ENCODE measurements around the gene LCN15.

DNA sequence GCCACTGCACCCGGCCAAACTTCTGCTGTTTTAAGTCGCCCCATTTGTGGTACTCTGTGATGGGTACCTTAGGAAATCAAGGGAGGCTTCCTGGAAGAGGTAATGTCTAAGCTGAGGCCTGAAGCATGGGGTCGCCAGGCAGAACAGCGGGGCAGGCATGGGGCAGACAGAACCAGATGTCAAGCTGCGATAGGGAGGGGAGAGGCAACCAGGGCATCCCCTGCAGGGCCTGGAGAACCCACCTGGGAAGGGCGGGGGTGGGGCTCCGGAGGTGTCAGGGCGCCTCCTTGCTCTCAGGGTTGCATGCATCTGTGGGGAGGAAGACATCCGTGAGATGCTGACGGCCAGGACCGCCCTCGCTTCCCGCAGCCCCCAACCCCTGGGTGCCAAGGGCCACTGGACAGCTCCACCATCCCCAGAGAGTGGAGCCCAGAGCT lies 2.8 kb downstream of the LCN15 start:
- TF ChIP-seq, protein P1, sequence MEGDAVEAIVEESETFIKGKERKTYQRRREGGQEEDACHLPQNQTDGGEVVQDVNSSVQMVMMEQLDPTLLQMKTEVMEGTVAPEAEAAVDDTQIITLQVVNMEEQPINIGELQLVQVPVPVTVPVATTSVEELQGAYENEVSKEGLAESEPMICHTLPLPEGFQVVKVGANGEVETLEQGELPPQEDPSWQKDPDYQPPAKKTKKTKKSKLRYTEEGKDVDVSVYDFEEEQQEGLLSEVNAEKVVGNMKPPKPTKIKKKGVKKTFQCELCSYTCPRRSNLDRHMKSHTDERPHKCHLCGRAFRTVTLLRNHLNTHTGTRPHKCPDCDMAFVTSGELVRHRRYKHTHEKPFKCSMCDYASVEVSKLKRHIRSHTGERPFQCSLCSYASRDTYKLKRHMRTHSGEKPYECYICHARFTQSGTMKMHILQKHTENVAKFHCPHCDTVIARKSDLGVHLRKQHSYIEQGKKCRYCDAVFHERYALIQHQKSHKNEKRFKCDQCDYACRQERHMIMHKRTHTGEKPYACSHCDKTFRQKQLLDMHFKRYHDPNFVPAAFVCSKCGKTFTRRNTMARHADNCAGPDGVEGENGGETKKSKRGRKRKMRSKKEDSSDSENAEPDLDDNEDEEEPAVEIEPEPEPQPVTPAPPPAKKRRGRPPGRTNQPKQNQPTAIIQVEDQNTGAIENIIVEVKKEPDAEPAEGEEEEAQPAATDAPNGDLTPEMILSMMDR (IDR thresholded peaks at IDR 0.05) = no peak
- TF ChIP-seq POLR2A (IDR thresholded peaks at IDR 0.05) (no peak), POLR2AphosphoS5 (IDR thresholded peaks at IDR 0.05) (no peak)

Data from transverse colon (tissue), 4 donors.